Thoracic aorta (tissue), 2 donors: ENCODE data around the gene LSP1. TPM values are rescaled to one million over a fixed set of nuclear protein-coding genes. Genes with fewer than 3 reads are reported as not detected.

Experiments
- ATAC-seq: fragments of 150-250 bp; one replicate; pipeline ENCODE4 v1.8.0; 2017; ENCODE audit warnings: low read depth; ENCODE audit not compliant: insufficient number of reproducible peaks, low FRiP score
- DNase-seq: peaks from one replicate; pipeline ENCODE4 v3.0.0-alpha.2; 2020; ENCODE audit warnings: low spot score
- H3K27ac ChIP-seq, 2 donors: fragments of 200-600 bp; sonication (generic); 1 replicate in 1 of 2; 2 replicates in 1 of 2; pipeline ENCODE4 v1.5.1; 2016; ENCODE audit warnings: mild to moderate bottlenecking in 2 of 2, moderate library complexity in 2 of 2
- H3K27me3 ChIP-seq: fragments of 200-600 bp; sonication (generic); replicated peaks from 2 replicates; pipeline ENCODE4 v1.6.0; 2016; ENCODE audit warnings: mild to moderate bottlenecking; ENCODE audit not compliant: insufficient read depth
- H3K36me3 ChIP-seq: fragments of 200-600 bp; sonication (generic); one replicate; pipeline ENCODE4 v1.5.1; 2016
- H3K4me1 ChIP-seq, 2 donors: fragments of 200-600 bp; sonication (generic); 1 replicate in 1 of 2; 2 replicates in 1 of 2; pipeline versions ENCODE4 v1.5.1 to v1.6.0; 2016; ENCODE audit warnings: low read depth in 2 of 2, mild to moderate bottlenecking in 1 of 2; ENCODE audit not compliant: control insufficient read depth in 1 of 2
- H3K4me3 ChIP-seq: fragments of 200-600 bp; sonication (generic); 2 replicates; pipeline ENCODE4 v1.5.1; 2016; ENCODE audit warnings: mild to moderate bottlenecking
- H3K9me3 ChIP-seq: fragments of 200-600 bp; sonication (generic); 2 replicates; pipeline ENCODE4 v1.5.1; 2016
- total RNA-seq, 2 donors: library from RNA; depleted of rRNA; stranded (reverse); fragments of >200 nt; gene quantifications; one replicate each; pipeline versions ENCODE4 v1.1.0 to v1.2.3, GENCODE V29; 2016
- TF ChIP-seq, protein P1 (sequence below): fragments of 200-600 bp; sonication (generic); IDR thresholded peaks from one replicate; pipeline ENCODE4 v1.5.1; 2019; ENCODE audit warnings: antibody characterized with exemption

LSP1 gene
- total RNA-seq, 2 donors from 2014 or later: 23.6 to 40.5 TPM

DNA sequence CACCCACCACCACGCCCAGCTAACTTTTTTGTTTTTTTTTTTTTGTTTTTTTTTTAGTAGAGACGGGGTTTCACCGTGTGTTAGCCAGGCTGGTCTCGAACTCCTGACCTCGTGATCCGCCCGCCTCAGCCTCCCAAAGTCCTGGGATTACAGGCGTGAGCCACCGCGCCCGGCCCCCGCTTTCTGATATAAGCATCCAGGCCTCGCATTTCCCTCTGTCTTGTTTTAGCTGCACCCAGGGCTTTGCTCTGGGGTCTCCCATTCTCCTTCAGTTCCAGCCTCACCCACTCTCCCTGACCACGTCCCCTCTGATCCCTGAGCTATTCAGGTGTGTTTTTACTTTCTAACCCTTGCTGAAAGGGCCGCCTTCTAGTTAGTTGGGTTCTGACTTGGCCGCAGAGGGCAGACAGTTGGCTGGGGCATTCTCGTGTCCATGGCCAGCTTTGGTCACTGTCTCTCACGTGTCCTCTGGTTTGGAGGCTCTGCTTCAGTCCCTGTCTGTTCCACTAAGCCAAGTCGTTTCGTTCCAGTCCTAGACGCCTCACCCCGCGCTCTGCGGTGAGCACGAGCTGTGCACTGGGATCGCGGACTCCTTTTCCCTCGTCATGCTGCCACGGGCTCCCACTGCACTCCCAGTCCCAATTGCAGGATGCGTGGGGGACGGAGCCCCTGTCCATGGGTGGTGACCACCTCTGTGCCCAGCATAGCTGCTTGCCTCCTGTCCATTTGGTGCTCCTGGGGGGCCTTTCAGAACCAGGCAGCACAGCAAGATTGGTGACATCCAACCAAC lies 60.6 kb downstream of the LSP1 start:
- H3K4me1 ChIP-seq: peaks cover 5 to 7% of the 10 kb centered on the region in 2 donors

DNA sequence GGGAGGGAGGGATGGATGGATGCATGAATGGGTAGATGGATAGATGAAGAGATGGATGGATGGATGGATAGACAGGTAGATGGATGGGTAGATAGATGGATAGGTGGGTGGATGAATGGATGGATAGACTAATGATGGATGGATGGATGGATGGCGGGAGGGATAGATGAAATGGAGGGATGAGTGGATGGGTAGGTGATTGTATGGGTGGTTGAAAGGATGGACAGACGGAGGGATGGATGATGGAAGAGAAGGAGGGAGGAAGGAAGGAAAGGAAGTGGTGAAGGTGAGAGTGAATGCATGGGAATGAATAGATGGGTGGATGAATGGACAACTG lies 62.9 kb downstream of the LSP1 start:
- TF ChIP-seq, protein P1, sequence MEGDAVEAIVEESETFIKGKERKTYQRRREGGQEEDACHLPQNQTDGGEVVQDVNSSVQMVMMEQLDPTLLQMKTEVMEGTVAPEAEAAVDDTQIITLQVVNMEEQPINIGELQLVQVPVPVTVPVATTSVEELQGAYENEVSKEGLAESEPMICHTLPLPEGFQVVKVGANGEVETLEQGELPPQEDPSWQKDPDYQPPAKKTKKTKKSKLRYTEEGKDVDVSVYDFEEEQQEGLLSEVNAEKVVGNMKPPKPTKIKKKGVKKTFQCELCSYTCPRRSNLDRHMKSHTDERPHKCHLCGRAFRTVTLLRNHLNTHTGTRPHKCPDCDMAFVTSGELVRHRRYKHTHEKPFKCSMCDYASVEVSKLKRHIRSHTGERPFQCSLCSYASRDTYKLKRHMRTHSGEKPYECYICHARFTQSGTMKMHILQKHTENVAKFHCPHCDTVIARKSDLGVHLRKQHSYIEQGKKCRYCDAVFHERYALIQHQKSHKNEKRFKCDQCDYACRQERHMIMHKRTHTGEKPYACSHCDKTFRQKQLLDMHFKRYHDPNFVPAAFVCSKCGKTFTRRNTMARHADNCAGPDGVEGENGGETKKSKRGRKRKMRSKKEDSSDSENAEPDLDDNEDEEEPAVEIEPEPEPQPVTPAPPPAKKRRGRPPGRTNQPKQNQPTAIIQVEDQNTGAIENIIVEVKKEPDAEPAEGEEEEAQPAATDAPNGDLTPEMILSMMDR: no peak
- H3K27ac ChIP-seq: no peak overlapping the region
- DNase-seq (no peak), ATAC-seq (no peak)
- H3K36me3 ChIP-seq: no peaks in the 10 kb centered on the region
- H3K4me1 ChIP-seq: no peaks in the 10 kb centered on the region
- no peaks in the 10 kb centered on the region for H3K9me3 ChIP-seq
- H3K4me3 ChIP-seq: no peak overlapping the region
- no peaks in the 10 kb centered on the region for H3K27me3 ChIP-seq

More for the DNA sequence above, 60.6 kb downstream of the LSP1 start:
- H3K27ac ChIP-seq: no peak overlapping the region
- no peaks in the 10 kb centered on the region for H3K36me3 ChIP-seq
- H3K27me3 ChIP-seq: no peaks in the 10 kb centered on the region
- ATAC-seq (no peak), DNase-seq (no peak)
- H3K9me3 ChIP-seq: no peaks in the 10 kb centered on the region
- TF ChIP-seq, protein P1: no peak
- H3K4me3 ChIP-seq: no peak overlapping the region

DNA sequence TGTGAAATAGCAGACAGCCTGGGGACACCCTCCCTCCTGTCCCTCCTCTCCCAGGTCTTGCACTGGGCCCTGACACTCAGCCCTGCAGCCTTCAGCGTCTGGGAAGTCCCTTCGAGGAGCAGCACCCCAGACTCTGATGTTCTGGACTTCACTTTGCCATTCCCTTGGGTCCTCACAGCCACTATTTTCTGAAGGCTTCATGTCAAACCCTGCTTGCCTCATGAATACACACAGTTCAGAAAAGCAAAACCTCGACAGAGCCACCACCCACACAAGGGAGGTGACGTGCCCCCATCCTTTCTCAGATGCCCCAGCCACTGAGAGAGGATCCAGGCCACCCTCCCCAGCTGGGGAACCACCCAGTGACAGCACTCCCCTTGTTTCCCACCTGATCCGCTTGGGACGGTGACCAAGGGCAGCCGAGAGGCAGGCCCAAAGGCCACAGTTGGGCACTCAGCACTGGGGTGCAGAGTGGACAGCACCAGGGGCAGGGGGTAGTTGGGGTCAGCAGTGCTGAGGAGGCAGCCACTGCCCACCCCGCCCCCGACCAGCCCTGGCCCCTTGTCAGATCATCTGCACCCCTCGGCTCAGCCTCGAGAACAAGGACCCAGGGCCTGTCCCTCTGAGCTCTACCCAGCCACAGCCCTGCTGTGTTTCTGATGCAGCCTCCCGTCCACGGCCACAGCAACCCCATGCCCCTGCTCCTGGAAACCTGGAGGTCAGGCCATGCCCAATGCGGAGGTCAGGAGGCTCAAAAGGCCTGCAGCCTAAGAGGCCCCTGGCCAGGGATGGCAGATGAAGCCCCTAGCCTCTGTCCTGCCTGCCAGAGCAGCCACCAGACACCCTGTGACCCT lies 63.5 kb downstream of the LSP1 start:
- Histone ChIP-seq H3K27ac (no peak overlapping the region), H3K4me1 (no peaks in the 10 kb centered on the region), H3K4me3 (no peak overlapping the region), H3K36me3 (no peaks in the 10 kb centered on the region), H3K27me3 (no peaks in the 10 kb centered on the region), H3K9me3 (no peaks in the 10 kb centered on the region)
- TF ChIP-seq, protein P1: no peak
- ATAC-seq (no peak), DNase-seq (no peak)

DNA sequence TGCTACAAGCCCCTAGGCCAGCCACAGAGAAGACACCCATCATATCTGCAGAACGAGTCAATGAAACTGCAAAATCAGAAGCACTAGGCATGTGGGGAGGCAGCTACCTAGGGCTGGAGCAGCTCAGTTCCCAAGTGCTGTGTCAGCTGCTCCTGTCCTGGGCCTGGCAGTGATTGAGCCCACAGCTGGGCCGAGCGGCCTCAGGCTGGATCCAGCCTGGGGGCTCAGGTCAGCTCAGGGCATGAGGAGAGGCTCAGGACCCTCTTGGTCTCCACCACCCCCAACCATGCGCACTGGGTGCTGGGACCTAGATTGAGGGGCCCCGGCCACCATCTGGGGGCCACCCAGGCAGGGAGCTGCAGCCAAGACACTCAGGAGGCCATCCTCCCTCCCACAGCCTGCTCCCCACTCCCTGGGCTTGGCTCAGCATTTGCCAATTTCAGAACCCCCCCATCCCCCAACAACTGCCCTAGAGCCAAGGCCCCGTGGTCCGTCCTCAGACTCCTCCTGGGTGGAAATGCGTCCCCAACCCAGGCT lies 64.2 kb downstream of the LSP1 start:
- ATAC-seq (no peak), DNase-seq (no peak)
- Histone ChIP-seq H3K36me3 (no peaks in the 10 kb centered on the region), H3K27ac (no peak overlapping the region), H3K9me3 (no peaks in the 10 kb centered on the region), H3K4me1 (no peaks in the 10 kb centered on the region), H3K27me3 (no peaks in the 10 kb centered on the region), H3K4me3 (no peak overlapping the region)
- TF ChIP-seq, protein P1: no peak
